Panc1 (cell line): Measurements from ENCODE around the gene KRT36.

Experiments used
- CTCF ChIP-seq: fragments of 450-650 bp; IDR thresholded peaks from 2 replicates; pipeline ENCODE4 v1.5.1; 2017; ENCODE audit warnings: mild to moderate bottlenecking
- POLR2AphosphoS5 ChIP-seq: IDR thresholded peaks from 2 replicates; pipeline ENCODE4 v1.6.1; 2012; ENCODE audit warnings: mild to moderate bottlenecking, low read depth, low read length, moderate library complexity
- SIN3A ChIP-seq: IDR thresholded peaks from 2 replicates; pipeline ENCODE4 v1.6.1; 2012; ENCODE audit warnings: low read depth, mild to moderate bottlenecking, low read length, moderate library complexity, borderline replicate concordance; ENCODE audit not compliant: insufficient read depth
- TF ChIP-seq, protein P1 (sequence below), 2 experiments: IDR thresholded peaks; 2 replicates each; pipeline ENCODE4 v1.6.1; 2011 to 2012; ENCODE audit warnings: low read depth in 2 of 2, control low read depth in 1 of 2, low read length in 1 of 2, mild to moderate bottlenecking in 1 of 2, moderate library complexity in 1 of 2; ENCODE audit not compliant: insufficient read depth in 1 of 2

DNA sequence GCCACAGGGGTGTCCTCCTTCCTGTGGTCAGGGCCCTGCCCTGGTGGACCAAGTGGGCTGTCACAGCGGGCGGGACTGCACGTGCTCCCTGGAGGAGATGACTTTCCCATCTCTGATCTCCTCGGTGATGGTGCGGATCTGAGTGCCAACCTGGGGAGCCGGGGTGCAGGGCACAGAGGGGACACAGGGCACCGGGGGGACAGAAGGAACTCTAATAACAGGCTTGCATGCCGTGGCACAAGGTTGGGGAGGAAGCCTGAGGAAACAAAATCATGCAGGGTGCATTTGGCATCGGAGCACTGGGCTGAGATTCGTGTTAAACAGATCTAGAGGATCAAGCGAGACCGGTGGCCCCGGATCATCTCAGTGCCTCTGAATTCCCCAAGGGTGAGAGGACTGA is 3.4 kb downstream of the KRT36 start:
- TF ChIP-seq CTCF (no peak), POLR2AphosphoS5 (no peak), SIN3A (no peak)
- TF ChIP-seq, protein P1, sequence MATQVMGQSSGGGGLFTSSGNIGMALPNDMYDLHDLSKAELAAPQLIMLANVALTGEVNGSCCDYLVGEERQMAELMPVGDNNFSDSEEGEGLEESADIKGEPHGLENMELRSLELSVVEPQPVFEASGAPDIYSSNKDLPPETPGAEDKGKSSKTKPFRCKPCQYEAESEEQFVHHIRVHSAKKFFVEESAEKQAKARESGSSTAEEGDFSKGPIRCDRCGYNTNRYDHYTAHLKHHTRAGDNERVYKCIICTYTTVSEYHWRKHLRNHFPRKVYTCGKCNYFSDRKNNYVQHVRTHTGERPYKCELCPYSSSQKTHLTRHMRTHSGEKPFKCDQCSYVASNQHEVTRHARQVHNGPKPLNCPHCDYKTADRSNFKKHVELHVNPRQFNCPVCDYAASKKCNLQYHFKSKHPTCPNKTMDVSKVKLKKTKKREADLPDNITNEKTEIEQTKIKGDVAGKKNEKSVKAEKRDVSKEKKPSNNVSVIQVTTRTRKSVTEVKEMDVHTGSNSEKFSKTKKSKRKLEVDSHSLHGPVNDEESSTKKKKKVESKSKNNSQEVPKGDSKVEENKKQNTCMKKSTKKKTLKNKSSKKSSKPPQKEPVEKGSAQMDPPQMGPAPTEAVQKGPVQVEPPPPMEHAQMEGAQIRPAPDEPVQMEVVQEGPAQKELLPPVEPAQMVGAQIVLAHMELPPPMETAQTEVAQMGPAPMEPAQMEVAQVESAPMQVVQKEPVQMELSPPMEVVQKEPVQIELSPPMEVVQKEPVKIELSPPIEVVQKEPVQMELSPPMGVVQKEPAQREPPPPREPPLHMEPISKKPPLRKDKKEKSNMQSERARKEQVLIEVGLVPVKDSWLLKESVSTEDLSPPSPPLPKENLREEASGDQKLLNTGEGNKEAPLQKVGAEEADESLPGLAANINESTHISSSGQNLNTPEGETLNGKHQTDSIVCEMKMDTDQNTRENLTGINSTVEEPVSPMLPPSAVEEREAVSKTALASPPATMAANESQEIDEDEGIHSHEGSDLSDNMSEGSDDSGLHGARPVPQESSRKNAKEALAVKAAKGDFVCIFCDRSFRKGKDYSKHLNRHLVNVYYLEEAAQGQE (IDR thresholded peaks at IDR 0.05; ENCODE audit: insufficient read depth in 1 of 2, low read depth in 2 of 2, low read length in 1 of 2), result no peak
